Activated CD8-positive, alpha-beta T cell treated with anti-CD3 and anti-CD28 coated beads for 36 hours (primary cell): ENCODE measurements around the gene DAZAP1. TPM values are rescaled to one million over a fixed set of nuclear protein-coding genes. Genes with fewer than 3 reads are reported as not detected.

Experiments
- ATAC-seq: fragments of 200-7000 bp; cut with Tn5 transposase; one replicate; pipeline ENCODE4 v1.10.0; 2021; ENCODE audit warnings: mild to moderate bottlenecking, moderate library complexity
- CTCF ChIA-PET: fragments of 350-600 bp; sonication (Branson Sonifier 250); formaldehyde crosslinking; loops from one replicate; lab custom pipeline; 2021; ENCODE audit warnings: antibody characterized with exemption; lab: Charles Lee
- POLR2A ChIA-PET: fragments of 350-600 bp; sonication (Branson Sonifier 250); formaldehyde crosslinking; loops from one replicate; lab custom pipeline; 2021; ENCODE audit warnings: antibody characterized with exemption; lab: Charles Lee
- DNase-seq: peaks from one replicate; pipeline ENCODE4 v3.0.0-alpha.2; 2020
- H3K27ac Mint-ChIP-seq: one replicate; pipeline ENCODE4 v1.8.0; 2021; ENCODE audit warnings: mild to moderate bottlenecking, mixed read lengths
- H3K27me3 Mint-ChIP-seq: one replicate; pipeline ENCODE4 v1.8.0; 2021; ENCODE audit warnings: mixed read lengths
- H3K36me3 Mint-ChIP-seq: one replicate; pipeline ENCODE4 v1.8.0; 2021; ENCODE audit warnings: low read depth, mixed read lengths
- H3K4me1 Mint-ChIP-seq: one replicate; pipeline ENCODE4 v1.8.0; 2021; ENCODE audit warnings: low read depth, mixed read lengths
- H3K4me3 Mint-ChIP-seq: one replicate; pipeline ENCODE4 v1.8.0; 2021; ENCODE audit warnings: mild to moderate bottlenecking, moderate library complexity, mixed read lengths
- H3K9me3 Mint-ChIP-seq: one replicate; pipeline ENCODE4 v1.8.0; 2021; ENCODE audit warnings: mixed read lengths
- CTCF ChIP-seq: fragments of 200-600 bp; IDR thresholded peaks from one replicate; pipeline ENCODE4 v1.8.0; 2022; ENCODE audit warnings: antibody characterized with exemption, mild to moderate bottlenecking
- intact Hi-C: fragments of 100-400 bp; cut with micrococcal nuclease; formaldehyde crosslinking; loops from one replicate; pipeline ENCODE4 v1.10.0; 2022
- total RNA-seq, 2 experiments: library from RNA; stranded (reverse); gene quantifications; one replicate each; pipeline ENCODE4 v1.2.3, GENCODE V29; 2021

The DAZAP1 gene
- total RNA-seq, 2 experiments from 2014 or later, result 263 to 283 TPM

DNA sequence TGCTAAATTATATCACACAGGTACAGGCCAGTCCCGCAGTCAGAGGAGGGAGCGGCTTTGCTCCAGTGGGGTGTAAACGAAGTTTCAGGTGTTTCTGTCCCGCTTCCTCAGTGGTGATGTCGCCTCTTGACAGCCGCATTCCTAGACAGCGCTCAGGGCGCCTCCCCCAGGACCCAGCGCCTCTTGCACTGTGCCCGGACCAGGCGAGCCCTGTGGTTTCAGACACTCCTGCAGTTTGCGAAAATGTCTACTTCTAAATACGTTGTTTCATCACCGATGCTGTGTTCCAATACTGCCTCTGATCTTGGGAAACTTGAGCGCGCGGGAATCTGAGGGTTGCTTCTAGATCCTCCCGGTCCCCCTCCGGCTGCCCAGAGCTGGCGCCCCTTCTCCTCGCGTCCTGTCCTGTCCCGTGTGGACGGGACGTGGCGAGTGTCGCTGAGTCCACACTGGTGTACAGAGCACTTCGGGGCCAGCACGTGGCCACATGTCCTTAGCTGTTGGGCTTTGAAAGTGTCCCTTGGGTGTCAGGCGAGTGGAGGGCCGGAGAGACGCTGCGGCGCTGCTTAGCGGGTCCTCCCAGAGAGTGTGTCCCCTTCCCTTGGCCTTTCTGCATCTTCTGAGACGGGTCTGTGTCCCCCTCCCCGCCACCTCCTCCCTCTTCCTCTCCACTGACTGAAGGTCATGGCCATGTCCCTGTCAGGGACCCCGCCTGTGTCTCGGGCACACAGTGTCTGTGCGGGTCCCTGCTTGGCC lies 16.2 kb downstream of the DAZAP1 start:
- H3K36me3 Mint-ChIP-seq, result peaks cover 42% of the 10 kb centered on the region

GRCh38 chr19:1424192-1424955 lies 17.0 kb downstream of the DAZAP1 start:
- intact Hi-C loops, result no loop called here
- ATAC-seq (no peak), DNase-seq (no peak)
- Mint-ChIP-seq H3K4me3 (no peak overlapping the region), H3K4me1 (no peaks in the 10 kb centered on the region), H3K27me3 (no peaks in the 10 kb centered on the region), H3K36me3 (peaks cover 36% of the 10 kb centered on the region), H3K27ac (no peak overlapping the region), H3K9me3 (no peaks in the 10 kb centered on the region)
- TF ChIP-seq CTCF, result no peak
- POLR2A ChIA-PET, result interaction anchor here (0.8 to 1.5 kb wide), 2 partner anchors 12 to 13 kb away, joined by 3 to 4 read pairs; partner anchors contain the start of gene RPS15
- CTCF ChIA-PET, result no interaction called here

More for the DNA sequence above, 16.2 kb downstream of the DAZAP1 start:
- intact Hi-C loops, result no loop called here
- DNase-seq, result no peak
- Mint-ChIP-seq H3K27me3 (no peaks in the 10 kb centered on the region), H3K4me1 (no peaks in the 10 kb centered on the region), H3K27ac (no peak overlapping the region), H3K9me3 (no peaks in the 10 kb centered on the region), H3K4me3 (no peak overlapping the region)
- POLR2A ChIA-PET, result interaction anchor here (1.5 kb wide), 1 partner anchor 12 kb away, joined by 4 read pairs; no protein-coding TSS in a partner anchor
- CTCF ChIA-PET, result no interaction called here
- no peak for ATAC-seq
- TF ChIP-seq CTCF, result no peak

DNA sequence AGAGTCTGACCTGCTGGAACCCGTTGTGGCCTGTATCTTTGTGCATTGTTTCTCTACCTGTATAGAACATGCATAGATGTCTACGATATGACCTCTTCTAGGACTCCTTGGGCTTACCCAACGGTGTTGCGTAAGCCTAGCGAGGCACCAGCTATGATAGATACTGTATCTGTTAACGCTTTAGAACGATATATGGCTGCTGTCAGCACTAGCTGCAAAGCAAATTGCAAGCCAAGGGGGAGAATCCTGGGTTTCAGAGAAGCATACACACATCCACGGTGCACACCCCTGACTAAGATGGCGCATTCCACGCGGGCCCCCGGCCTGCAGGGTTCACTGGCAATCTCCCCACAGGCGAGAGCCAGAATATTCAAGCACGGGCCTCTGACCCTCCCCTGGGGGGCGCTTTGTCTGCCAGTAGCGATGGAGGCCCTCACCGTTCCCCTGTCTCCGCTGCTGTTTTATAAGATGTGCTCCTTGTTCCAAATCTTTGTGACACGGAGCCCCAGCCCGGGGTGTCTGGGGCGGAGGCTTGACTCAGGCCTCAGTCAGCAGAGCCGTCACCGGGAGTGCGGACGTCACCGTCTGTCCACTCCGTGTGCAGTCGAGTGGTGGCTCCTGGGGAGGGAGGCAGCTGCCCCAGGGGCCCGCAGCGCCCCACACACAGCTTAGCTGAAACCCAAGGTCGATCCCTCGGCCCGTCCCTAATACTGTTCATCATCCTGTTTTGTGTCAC lies 17.9 kb downstream of the DAZAP1 start:
- Mint-ChIP-seq H3K36me3 (peaks cover 32% of the 10 kb centered on the region), H3K27ac (no peak overlapping the region), H3K4me1 (no peaks in the 10 kb centered on the region), H3K4me3 (no peak overlapping the region), H3K27me3 (no peaks in the 10 kb centered on the region), H3K9me3 (no peaks in the 10 kb centered on the region)
- TF ChIP-seq CTCF, result no peak
- DNase-seq (no peak), ATAC-seq (no peak)
- intact Hi-C loops, result no loop called here
- POLR2A ChIA-PET, result interaction anchor here (0.8 to 1.3 kb wide), 2 partner anchors 13 to 15 kb away, joined by 3 to 5 read pairs; partner anchors contain the start of gene RPS15
- CTCF ChIA-PET, result no interaction called here

- Mint-ChIP-seq H3K9me3 (no peaks in the 10 kb centered on the region), H3K27ac (no peak overlapping the region), H3K4me1 (no peaks in the 10 kb centered on the region), H3K4me3 (no peak overlapping the region), H3K27me3 (no peaks in the 10 kb centered on the region), H3K36me3 (peaks cover 28% of the 10 kb centered on the region)
- intact Hi-C loops, result no loop called here
- no peak for ATAC-seq
- ChIA-PET POLR2A (interaction anchor here (1.3 kb wide), 1 partner anchor 14 kb away, joined by 5 read pairs; no protein-coding TSS in a partner anchor), CTCF (no interaction called here)
- no peak for DNase-seq
- TF ChIP-seq CTCF, result no peak
Measured at GRCh38 chr19:1425902-1426301, 18.5 kb downstream of the DAZAP1 start.
